Peyer's patch (tissue), 4 donors: Measurements from ENCODE around the gene BICRA.

Experiments used
- POLR2A ChIP-seq, 2 donors: fragments of 450-650 bp; IDR thresholded peaks; one replicate each; pipeline ENCODE4 v1.5.1; 2017; ENCODE audit warnings: antibody characterized with exemption in 2 of 2, mild to moderate bottlenecking in 2 of 2, moderate library complexity in 2 of 2
- TF ChIP-seq, protein P1 (sequence below), 6 experiments: fragments of 450-650 bp in 4 of 6; fragments of 200-600 bp in 2 of 6; sonication (generic) in 1 of 6; IDR thresholded peaks; one replicate each; pipeline ENCODE4 v1.5.1; 2017 to 2019; ENCODE audit warnings: antibody characterized with exemption in 6 of 6, mild to moderate bottlenecking in 3 of 6, moderate library complexity in 1 of 6

DNA sequence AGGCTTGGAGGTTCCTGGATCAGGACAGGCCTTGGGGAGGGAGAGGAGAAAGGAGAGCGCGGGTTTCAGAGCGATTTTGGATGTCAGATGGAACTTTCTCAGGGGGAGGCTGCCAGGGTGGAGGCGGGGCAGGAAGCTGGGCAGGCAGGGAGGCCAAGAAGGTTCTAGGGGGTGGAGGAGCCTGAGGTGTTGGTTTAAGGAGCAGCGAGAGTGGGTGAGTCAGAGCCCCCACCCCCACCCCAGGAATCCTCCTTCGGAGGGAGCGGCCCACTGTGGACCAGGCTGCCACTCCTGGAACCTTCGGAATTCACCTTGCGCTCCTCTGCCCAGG is 120.5 kb downstream of the BICRA start:
- TF ChIP-seq, protein P1, sequence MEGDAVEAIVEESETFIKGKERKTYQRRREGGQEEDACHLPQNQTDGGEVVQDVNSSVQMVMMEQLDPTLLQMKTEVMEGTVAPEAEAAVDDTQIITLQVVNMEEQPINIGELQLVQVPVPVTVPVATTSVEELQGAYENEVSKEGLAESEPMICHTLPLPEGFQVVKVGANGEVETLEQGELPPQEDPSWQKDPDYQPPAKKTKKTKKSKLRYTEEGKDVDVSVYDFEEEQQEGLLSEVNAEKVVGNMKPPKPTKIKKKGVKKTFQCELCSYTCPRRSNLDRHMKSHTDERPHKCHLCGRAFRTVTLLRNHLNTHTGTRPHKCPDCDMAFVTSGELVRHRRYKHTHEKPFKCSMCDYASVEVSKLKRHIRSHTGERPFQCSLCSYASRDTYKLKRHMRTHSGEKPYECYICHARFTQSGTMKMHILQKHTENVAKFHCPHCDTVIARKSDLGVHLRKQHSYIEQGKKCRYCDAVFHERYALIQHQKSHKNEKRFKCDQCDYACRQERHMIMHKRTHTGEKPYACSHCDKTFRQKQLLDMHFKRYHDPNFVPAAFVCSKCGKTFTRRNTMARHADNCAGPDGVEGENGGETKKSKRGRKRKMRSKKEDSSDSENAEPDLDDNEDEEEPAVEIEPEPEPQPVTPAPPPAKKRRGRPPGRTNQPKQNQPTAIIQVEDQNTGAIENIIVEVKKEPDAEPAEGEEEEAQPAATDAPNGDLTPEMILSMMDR (IDR thresholded peaks at IDR 0.05) = no peak
- TF ChIP-seq POLR2A (IDR thresholded peaks at IDR 0.05) = no peak
